IMR-90 (cell line): ENCODE results near the gene PALLD. TPM values are rescaled to one million over a fixed set of nuclear protein-coding genes. Genes with fewer than 3 reads are reported as not detected.

Source experiments
- ATAC-seq: fragments of 200-7000 bp; cut with Tn5 transposase; 2 replicates; pipeline ENCODE4 v1.9.1; 2020; ENCODE audit warnings: low read depth, mild to moderate bottlenecking, moderate library complexity
- BruUV-seq: library from RNA; stranded (reverse); fragments of 400-500 nt; replicated peaks from 2 replicates; lab custom pipeline; 2021; lab: Mats Ljungman, UMichigan
- CTCF ChIA-PET: fragments of 300-600 bp; formaldehyde crosslinking; extraction: SDS; loops from one replicate; lab custom pipeline; 2021; ENCODE audit warnings: antibody characterized with exemption; lab: Yijun Ruan, JAX
- POLR2A ChIA-PET: fragments of 300-600 bp; sonication (Branson Sonifier 250); formaldehyde crosslinking; loops from one replicate; lab custom pipeline; 2022; ENCODE audit warnings: antibody characterized with exemption; ENCODE audit not compliant: unreplicated experiment; lab: Charles Lee
- DNase-seq: peaks from one replicate; pipeline ENCODE4 v3.0.0; 2013
- H2AFZ ChIP-seq: replicated peaks from 2 replicates; pipeline ENCODE3; 2013; ENCODE audit warnings: low read length, mild to moderate bottlenecking; ENCODE audit not compliant: poor library complexity
- H2AK5ac ChIP-seq: 2 replicates; pipeline ENCODE4 v1.6.1; 2013; ENCODE audit warnings: low read depth, low read length, inconsistent platforms
- H2AK9ac ChIP-seq: replicated peaks from 2 replicates; pipeline ENCODE3; 2013; ENCODE audit warnings: mild to moderate bottlenecking, low read depth, low read length, moderate library complexity; ENCODE audit not compliant: poor library complexity
- H2BK120ac ChIP-seq: 2 replicates; pipeline ENCODE4 v1.6.1; 2013; ENCODE audit warnings: low read depth, low read length, inconsistent platforms
- H2BK15ac ChIP-seq: 3 replicates; pipeline ENCODE4 v1.6.1; 2013; ENCODE audit warnings: low read depth, low read length, inconsistent platforms
- H2BK20ac ChIP-seq: 2 replicates; pipeline ENCODE4 v1.6.1; 2013; ENCODE audit warnings: low read depth, mild to moderate bottlenecking, inconsistent platforms, low read length, moderate library complexity
- H2BK5ac ChIP-seq: 2 replicates; pipeline ENCODE4 v1.6.1; 2013; ENCODE audit warnings: mild to moderate bottlenecking, low read depth, low read length, inconsistent platforms; ENCODE audit not compliant: poor library complexity, severe bottlenecking
- H3K14ac ChIP-seq: replicated peaks from 2 replicates; pipeline ENCODE4 v1.6.1; 2013; ENCODE audit warnings: low read depth, low read length, inconsistent platforms
- H3K18ac ChIP-seq: 2 replicates; pipeline ENCODE4 v1.6.1; 2013; ENCODE audit warnings: low read depth, low read length, control low read depth
- H3K23ac ChIP-seq: 2 replicates; pipeline ENCODE4 v1.6.1; 2013; ENCODE audit warnings: low read depth, low read length, inconsistent platforms
- H3K27ac ChIP-seq: 2 replicates; pipeline ENCODE4 v1.5.1; 2013; ENCODE audit warnings: mild to moderate bottlenecking, control low read depth, low read length; ENCODE audit not compliant: insufficient read depth
- H3K27me3 ChIP-seq: 2 replicates; pipeline ENCODE4 v1.6.1; 2013; ENCODE audit warnings: low read length; ENCODE audit not compliant: control insufficient read depth, insufficient read depth
- H3K36me3 ChIP-seq: 2 replicates; pipeline ENCODE4 v1.6.1; 2013; ENCODE audit warnings: low read length, mixed read lengths; ENCODE audit not compliant: control insufficient read depth, insufficient read depth
- H3K4ac ChIP-seq: 2 replicates; pipeline ENCODE4 v1.6.1; 2013; ENCODE audit warnings: low read depth, low read length, inconsistent platforms
- H3K4me1 ChIP-seq: 2 replicates; pipeline ENCODE4 v1.6.1; 2013; ENCODE audit warnings: low read length, mixed read lengths; ENCODE audit not compliant: control insufficient read depth, insufficient read depth
- H3K4me2 ChIP-seq: 2 replicates; pipeline ENCODE4 v1.6.1; 2013; ENCODE audit warnings: low read depth, mild to moderate bottlenecking, control low read depth, low read length, moderate library complexity
- H3K4me3 ChIP-seq: 2 replicates; pipeline ENCODE4 v1.5.1; 2013; ENCODE audit warnings: low read depth, mild to moderate bottlenecking, control low read depth, low read length, moderate library complexity; ENCODE audit not compliant: insufficient read depth
- H3K56ac ChIP-seq: 2 replicates; pipeline ENCODE4 v1.6.1; 2013; ENCODE audit warnings: low read length, inconsistent platforms; ENCODE audit not compliant: insufficient read depth; ENCODE audit errors: extremely low read depth
- H3K79me1 ChIP-seq, 2 experiments: 2 replicates each; pipeline ENCODE4 v1.6.1; 2013; ENCODE audit warnings: low read length in 2 of 2, inconsistent platforms in 1 of 2, low read depth in 1 of 2
- H3K9ac ChIP-seq: 2 replicates; pipeline ENCODE4 v1.6.1; 2013; ENCODE audit warnings: low read depth, low read length, control low read depth
- H3K9me1 ChIP-seq: 2 replicates; pipeline ENCODE4 v1.6.1; 2013; ENCODE audit warnings: low read length, inconsistent platforms; ENCODE audit not compliant: insufficient read depth
- H3K9me3 ChIP-seq: 2 replicates; pipeline ENCODE4 v1.6.1; 2013; ENCODE audit warnings: low read length; ENCODE audit not compliant: control insufficient read depth, insufficient read depth
- H4K20me1 ChIP-seq: 2 replicates; pipeline ENCODE4 v1.6.1; 2013; ENCODE audit warnings: low read length, inconsistent platforms; ENCODE audit not compliant: insufficient read depth
- H4K5ac ChIP-seq: 2 replicates; pipeline ENCODE4 v1.6.1; 2013; ENCODE audit warnings: mild to moderate bottlenecking, low read depth, low read length, control low read depth
- H4K8ac ChIP-seq, 2 experiments: 2 replicates each; pipeline ENCODE4 v1.6.1; 2013; ENCODE audit warnings: low read depth in 2 of 2, low read length in 2 of 2, control low read depth in 1 of 2, inconsistent platforms in 1 of 2
- H4K91ac ChIP-seq: 2 replicates; pipeline ENCODE4 v1.6.1; 2013; ENCODE audit warnings: low read depth, low read length, inconsistent platforms; ENCODE audit not compliant: insufficient read depth
- BHLHE40 ChIP-seq: fragments of 150-350 bp; IDR thresholded peaks from 2 replicates; pipeline ENCODE4 v1.6.1; 2016; ENCODE audit warnings: mild to moderate bottlenecking, low read depth, low read length
- CEBPB ChIP-seq: IDR thresholded peaks from 2 replicates; pipeline ENCODE4 v1.6.1; 2012; ENCODE audit warnings: low read depth, low read length, improper control_type of control experiment
- CHD1 ChIP-seq: IDR thresholded peaks from 2 replicates; pipeline ENCODE4 v1.6.1; 2012; ENCODE audit warnings: low read depth, low read length, improper control_type of control experiment
- CTCF ChIP-seq: conservative IDR thresholded peaks from 2 replicates; pipeline ENCODE4 v1.5.1; 2012; ENCODE audit warnings: mild to moderate bottlenecking, low read depth, low read length, improper control_type of control experiment
- ELK1 ChIP-seq: fragments of 150-350 bp; IDR thresholded peaks from 2 replicates; pipeline ENCODE4 v1.6.1; 2016; ENCODE audit warnings: low read depth, mild to moderate bottlenecking, low read length, moderate library complexity, borderline replicate concordance
- FOS ChIP-seq: fragments of 150-350 bp; IDR thresholded peaks from 2 replicates; pipeline ENCODE4 v1.6.1; 2016; ENCODE audit warnings: low read depth, low read length
- MAFK ChIP-seq: IDR thresholded peaks from 2 replicates; pipeline ENCODE4 v1.6.1; 2012; ENCODE audit warnings: low read depth, low read length, improper control_type of control experiment
- MAZ ChIP-seq: IDR thresholded peaks from 2 replicates; pipeline ENCODE4 v1.6.1; 2012; ENCODE audit warnings: low read depth, mild to moderate bottlenecking, low read length, improper control_type of control experiment, moderate library complexity, borderline replicate concordance
- MXI1 ChIP-seq: IDR thresholded peaks from 2 replicates; pipeline ENCODE4 v1.6.1; 2012; ENCODE audit warnings: low read depth, mild to moderate bottlenecking, low read length, moderate library complexity, borderline replicate concordance
- NFE2L2 ChIP-seq: fragments of 150-350 bp; IDR thresholded peaks from 2 replicates; pipeline ENCODE4 v1.6.1; 2016; ENCODE audit warnings: low read depth, mild to moderate bottlenecking, low read length
- POLR2A ChIP-seq: IDR thresholded peaks from 2 replicates; pipeline ENCODE4 v1.6.1; 2012; ENCODE audit warnings: mild to moderate bottlenecking, low read depth, low read length
- RAD21 ChIP-seq: IDR thresholded peaks from 2 replicates; pipeline ENCODE4 v1.6.1; 2012; ENCODE audit warnings: low read length, improper control_type of control experiment
- RCOR1 ChIP-seq: IDR thresholded peaks from 2 replicates; pipeline ENCODE4 v1.6.1; 2012; ENCODE audit warnings: mild to moderate bottlenecking, low read length, improper control_type of control experiment; ENCODE audit not compliant: insufficient replicate concordance
- RFX5 ChIP-seq: IDR thresholded peaks from 2 replicates; pipeline ENCODE4 v1.8.0; 2012; ENCODE audit warnings: low read depth, mild to moderate bottlenecking, low read length, moderate library complexity
- SMC3 ChIP-seq: fragments of 150-350 bp; IDR thresholded peaks from 2 replicates; pipeline ENCODE4 v1.6.1; 2016; ENCODE audit warnings: low read depth, mild to moderate bottlenecking, antibody characterized with exemption, low read length, moderate library complexity
- USF2 ChIP-seq: fragments of 150-350 bp; IDR thresholded peaks from 2 replicates; pipeline ENCODE4 v1.6.1; 2017; ENCODE audit warnings: mild to moderate bottlenecking, antibody characterized with exemption, low read length, low read depth
- WGBS, 2 experiments: methylation state at CpG; one replicate each; pipeline versions ENCODE4 v1.1.5 to v1.1.7; 2013; ENCODE audit warnings: missing lambda C conversion rate in 2 of 2; ENCODE audit not compliant: insufficient read length in 1 of 2; ENCODE audit errors: extremely low coverage in 2 of 2; 5-methylcytosine and 5-hydroxymethylcytosine counted together
- dilution Hi-C: fragments of 300-500 bp; cut with HindIII; formaldehyde crosslinking; loops from one replicate; pipeline ENCODE4 v1.14.3; 2018; ENCODE audit warnings: low sequenced_read_pairs; ENCODE audit not compliant: unreplicated experiment
- in situ Hi-C: fragments of 300-500 bp; cut with MboI; formaldehyde crosslinking; loops from 3 replicates; pipeline ENCODE4 v1.14.3; 2019; ENCODE audit warnings: low sequenced_read_pairs, inconsistent platforms, mixed read lengths
- intact Hi-C: fragments of 100-400 bp; cut with micrococcal nuclease; formaldehyde crosslinking; loops from 2 replicates; pipeline ENCODE4 v1.10.0; 2022
- polyA plus RNA-seq, 3 experiments: library from polyadenylated mRNA; depleted of rRNA; stranded (reverse); fragments of >200 nt; gene quantifications; 2 replicates each; pipeline ENCODE4 v1.2.3, GENCODE V29; 2012; ENCODE audit warnings: low replicate concordance in 1 of 3
- total RNA-seq: library from RNA; depleted of rRNA; stranded (reverse); fragments of >200 nt; gene quantifications from 2 replicates; pipeline ENCODE4 v1.2.3, GENCODE V29; 2012

PALLD gene
- total and polyA plus RNA-seq, 2 of the 4 experiments (the other 2 are of a cell fraction), result 91.0 to 91.9 TPM

- Histone ChIP-seq H3K27ac (no peak overlapping the region), H3K9ac (no peak overlapping the region), H4K5ac (no peak overlapping the region), H2AFZ (no peak overlapping the region), H4K20me1 (no peaks in the 10 kb centered on the region), H3K4ac (no peak overlapping the region), H2BK120ac (no peak overlapping the region), H3K23ac (no peak overlapping the region), H4K8ac (no peak overlapping the region), H3K4me1 (no peaks in the 10 kb centered on the region; the same call in 1 of the 2 replicates), H2BK20ac (no peak overlapping the region), H3K4me3 (no peak overlapping the region), H3K36me3 (no peaks in the 10 kb centered on the region), H3K27me3 (no peaks in the 10 kb centered on the region), H3K4me2 (no peak overlapping the region), H3K79me1 (no peaks in the 10 kb centered on the region), H3K14ac (no peak overlapping the region), H3K18ac (no peak overlapping the region), H3K56ac (no peak overlapping the region), H4K91ac (no peak overlapping the region), H3K9me1 (no peaks in the 10 kb centered on the region), H2AK9ac (no peak overlapping the region), H3K9me3 (no peaks in the 10 kb centered on the region), H2BK15ac (no peak overlapping the region), H2AK5ac (no peak overlapping the region), H2BK5ac (no peak overlapping the region)
- DNase-seq (no peak), ATAC-seq (no peak)
- no CpG with 5 or more reads among the region's 3 CpGs for WGBS, 2 experiments
- ChIA-PET CTCF (no interaction called here), POLR2A (no interaction called here)
- BruUV-seq, result no TSS peak
- in situ Hi-C loops (loop anchor here (25.0 kb wide), 2 partner anchors 89 to 314 kb away; no protein-coding TSS in a partner anchor), dilution Hi-C loops (no loop called here), intact Hi-C loops (no loop called here)
- TF ChIP-seq SMC3 (no peak), RFX5 (no peak), USF2 (no peak), CTCF (no peak), MXI1 (no peak), CHD1 (no peak), RCOR1 (no peak), MAZ (no peak), POLR2A (no peak), RAD21 (no peak), NFE2L2 (no peak), FOS (no peak), BHLHE40 (no peak), CEBPB (no peak), MAFK (no peak), ELK1 (no peak)
These were observed 4.6 kb downstream of the PALLD start for GRCh38 chr4:168501407-168501806.
